Heart left ventricle (tissue), 16 donors: Measurements from ENCODE around the gene TPP2. TPM values are rescaled to one million over a fixed set of nuclear protein-coding genes. Genes with fewer than 3 reads are reported as not detected.

Experiments used
- ATAC-seq, 4 donors: fragments of 200-7000 bp; cut with Tn5 transposase; one replicate each; pipeline ENCODE4 v1.9.1; 2020 to 2022; ENCODE audit warnings: moderate library complexity in 4 of 4, mild to moderate bottlenecking in 3 of 4, moderate number of reproducible peaks in 1 of 4
- DNase-seq, 5 donors: peaks; one replicate each; pipeline ENCODE4 v3.0.0-alpha.2; 2020
- H3K27ac ChIP-seq, 12 donors: fragments of 200-600 bp; sonication (generic) in 4 of 12; one replicate each; pipeline versions ENCODE4 v1.5.0 to v1.8.0; 2016 to 2022; ENCODE audit warnings: mild to moderate bottlenecking in 2 of 12
- H3K27me3 ChIP-seq, 9 donors: fragments of 200-600 bp; sonication (generic) in 2 of 9; one replicate each; pipeline versions ENCODE4 v1.5.1 to v1.8.0; 2016 to 2022; ENCODE audit warnings: mild to moderate bottlenecking in 3 of 9
- H3K36me3 ChIP-seq, 9 donors: fragments of 200-600 bp; sonication (generic) in 2 of 9; one replicate each; pipeline versions ENCODE4 v1.5.0 to v1.8.0; 2018 to 2022; ENCODE audit warnings: mild to moderate bottlenecking in 2 of 9
- H3K4me1 ChIP-seq, 12 donors: fragments of 200-600 bp; sonication (generic) in 4 of 12; one replicate each; pipeline versions ENCODE4 v1.5.0 to v1.8.0; 2016 to 2022; ENCODE audit warnings: mild to moderate bottlenecking in 3 of 12
- H3K4me3 ChIP-seq, 12 donors: fragments of 200-600 bp; sonication (generic) in 4 of 12; one replicate each; pipeline versions ENCODE4 v1.5.0 to v1.8.0; 2017 to 2022; ENCODE audit warnings: mild to moderate bottlenecking in 9 of 12, moderate library complexity in 4 of 12
- H3K9me3 ChIP-seq, 12 donors: fragments of 200-600 bp; sonication (generic) in 4 of 12; one replicate each; pipeline versions ENCODE4 v1.5.0 to v1.8.0; 2016 to 2022; ENCODE audit warnings: mild to moderate bottlenecking in 1 of 12
- CTCF ChIP-seq, 12 donors: fragments of 200-600 bp; sonication (generic) in 4 of 12; IDR thresholded peaks; one replicate each; pipeline versions ENCODE4 v1.5.0 to v1.8.0; 2018 to 2022; ENCODE audit warnings: antibody characterized with exemption in 12 of 12, mild to moderate bottlenecking in 5 of 12
- POLR2A ChIP-seq, 2 donors: fragments of 450-650 bp; IDR thresholded peaks; one replicate each; pipeline ENCODE4 v1.6.1; 2017; ENCODE audit warnings: antibody characterized with exemption in 2 of 2, mild to moderate bottlenecking in 2 of 2, moderate library complexity in 2 of 2
- WGBS, 4 donors: extraction: QIAGEN DNeasy Blood & Tissue Kit in 2 of 4; methylation state at CpG; one replicate each; pipeline versions ENCODE4 v1.1.5 to v1.1.7; 2013 to 2018; 5-methylcytosine and 5-hydroxymethylcytosine counted together
- intact Hi-C, 10 donors: fragments of 100-400 bp; cut with DNase I; formaldehyde crosslinking; loops; one replicate each; pipeline versions ENCODE4 v1.11.1 to v1.14.2; 2022
- polyA plus RNA-seq, 2 donors: library from polyadenylated mRNA; stranded (reverse); fragments of 200-250 nt; gene quantifications; one replicate each; pipeline ENCODE4 v1.2.3, GENCODE V29; 2013
- total RNA-seq, 9 donors: library from RNA; depleted of rRNA in 2 of 9; stranded (reverse); fragments of >200 nt in 2 of 9; fragmentation: NEBNext Ultra II Directional in 3 of 9; extraction: Animal tissue kit (Norgen Biotek cat#: 25700) in 3 of 9; gene quantifications; one replicate each; pipeline versions ENCODE4 v1.1.0 to v1.2.4, GENCODE V29; 2016 to 2023
- donor health status: ischemic (EF 13 %, LVEDD 7.1; RV severe dilation, severe dysfunction).
- donor health status: healthy with polysubstance abuse.
- donor health status: DM: no; HTN: yes; CAD: no.
- donor health status: DM: no; HTN: no; CAD: no.
- donor health status: ischemic (EF 25% LVEDD 6.9; RV normal size, moderate dysfunction).
- donor health status: ischemic (EF 25% LVEDD 5.7; RV mildly dilated, moderate dysfunction).
- donor health status: healthy.
- donor health status: DM: yes; HTN: yes; CAD: no.
- donor health status: ischemic (EF 35%, LVEDD 5.7; RV mildly dilated, moderate dysfunction).
- donor health status: nonischemic (EF 11% LVEDD 7.7; RV severe dilation, severe dysfunction).
- donor health status: DM: yes; HTN: yes; CAD: no.
- donor health status: PGD.
- donor health status: ischemic (EF 29% LVEDD 5.4; RV normal size, mild dysfunction).
- donor health status: nonischemic (EF 23%, LVEDD 6.1; RV moderate dilation, normal function).

Gene TPP2
- total and polyA plus RNA-seq, 11 donors = 13.0 to 37.9 (median 32.4) TPM

GRCh38 chr13:102682211-102682610 lies 85.4 kb downstream of the TPP2 start:
- ATAC-seq = no peak
- H3K4me3 ChIP-seq = no peak overlapping the region
- DNase-seq = no peak
- H3K9me3 ChIP-seq = peaks cover 0 to 20% (median 0%) of the 10 kb centered on the region in 12 donors
- WGBS, 4 donors = 64 to 72% (median 68%) methylated on average over 4 of the region's 4 CpGs
- H3K27me3 ChIP-seq = no peaks in the 10 kb centered on the region
- peaks cover 0 to 36% (median 29%) of the 10 kb centered on the region in 9 donors for H3K36me3 ChIP-seq
- H3K27ac ChIP-seq = no peak overlapping the region
- intact Hi-C loops = no loop called here
- TF ChIP-seq CTCF (IDR thresholded peaks at IDR 0.05) (no peak), POLR2A (IDR thresholded peaks at IDR 0.05) (no peak)
- peaks cover 0 to 16% (median 0%) of the 10 kb centered on the region in 12 donors for H3K4me1 ChIP-seq

GRCh38 chr13:102682727-102683126 lies 85.9 kb downstream of the TPP2 start:
- peaks cover 0 to 16% (median 0%) of the 10 kb centered on the region in 12 donors for H3K4me1 ChIP-seq
- ATAC-seq (no peak), DNase-seq (no peak)
- no peak overlapping the region for H3K4me3 ChIP-seq
- WGBS, 4 donors = 78 to 85% (median 84%) methylated on average over 3 of the region's 3 CpGs
- H3K36me3 ChIP-seq = peaks cover 0 to 30% (median 24%) of the 10 kb centered on the region in 9 donors
- TF ChIP-seq POLR2A (IDR thresholded peaks at IDR 0.05) (no peak), CTCF (IDR thresholded peaks at IDR 0.05) (no peak)
- no peaks in the 10 kb centered on the region for H3K27me3 ChIP-seq
- peaks cover 0 to 20% (median 0%) of the 10 kb centered on the region in 12 donors for H3K9me3 ChIP-seq
- no peak overlapping the region for H3K27ac ChIP-seq
- intact Hi-C loops = no loop called here

GRCh38 chr13:102683637-102684036 lies 86.9 kb downstream of the TPP2 start:
- no peak overlapping the region for H3K4me3 ChIP-seq
- no peak overlapping the region for H3K27ac ChIP-seq
- TF ChIP-seq POLR2A (IDR thresholded peaks at IDR 0.05) = no peak
- TF ChIP-seq CTCF (IDR thresholded peaks at IDR 0.05) = no peak
- no peak for ATAC-seq
- H3K36me3 ChIP-seq = peaks cover 0 to 21% (median 15%) of the 10 kb centered on the region in 9 donors
- intact Hi-C loops = no loop called here
- peaks cover 0 to 20% (median 0%) of the 10 kb centered on the region in 12 donors for H3K9me3 ChIP-seq
- peaks cover 0 to 16% (median 0%) of the 10 kb centered on the region in 12 donors for H3K4me1 ChIP-seq
- no peaks in the 10 kb centered on the region for H3K27me3 ChIP-seq
- WGBS, 4 donors = 60 to 66% (median 62%) methylated on average over 2 of the region's 2 CpGs
- no peak for DNase-seq

- TF ChIP-seq CTCF (IDR thresholded peaks at IDR 0.05) (no peak), POLR2A (IDR thresholded peaks at IDR 0.05) (no peak)
- H3K4me3 ChIP-seq = no peak overlapping the region
- DNase-seq = no peak
- H3K36me3 ChIP-seq = no peaks in the 10 kb centered on the region
- peaks cover 0 to 6% (median 0%) of the 10 kb centered on the region in 12 donors for H3K4me1 ChIP-seq
- peaks cover 0 to 18% (median 0%) of the 10 kb centered on the region in 12 donors for H3K9me3 ChIP-seq
- intact Hi-C loops = no loop called here
- no peak overlapping the region for H3K27ac ChIP-seq
- 75 to 84% (median 77%) methylated on average over 3 of the region's 3 CpGs for WGBS, 4 donors
- ATAC-seq = no peak
- no peaks in the 10 kb centered on the region for H3K27me3 ChIP-seq
Measured at GRCh38 chr13:102686024-102686423, 89.2 kb downstream of the TPP2 start.
